Measurements from ENCODE around the gene RAB23.

- no peak for TF ChIP-seq POLR2AphosphoS5 (IDR thresholded peaks at IDR 0.05)
- no peak for TF ChIP-seq CTCF (IDR thresholded peaks at IDR 0.05)
- TF ChIP-seq POLR2A (IDR thresholded peaks at IDR 0.05) = no peak
- TF ChIP-seq EP300 (IDR thresholded peaks at IDR 0.05) = no peak
Measured at GRCh38 chr6:57138026-57138425, 84.1 kb downstream of the RAB23 start.

All from upper lobe of left lung (tissue), 4 donors.